D341Med (cell line): ENCODE results near the gene EIF5A.

ENCODE experiments used
- DNase-seq: peaks from one replicate; pipeline ENCODE4 v3.0.0; 2012; ENCODE audit warnings: low spot score

EIF5A gene

GRCh38 chr17:7285679-7286078 lies 21.7 kb upstream of the EIF5A start:
- no peak for DNase-seq

- no peak for DNase-seq
Observed at GRCh38 chr17:7289256-7290032, 18.0 kb upstream of the EIF5A start.

GRCh38 chr17:7290166-7290565 lies 17.3 kb upstream of the EIF5A start:
- DNase-seq = no peak

- DNase-seq = no peak
Observed at GRCh38 chr17:7290685-7291084, 16.7 kb upstream of the EIF5A start.

GRCh38 chr17:7292194-7292593 lies 15.2 kb upstream of the EIF5A start:
- no peak for DNase-seq

GRCh38 chr17:7292729-7293128 lies 14.7 kb upstream of the EIF5A start:
- DNase-seq = no peak

GRCh38 chr17:7293159-7293558 lies 14.3 kb upstream of the EIF5A start:
- no peak for DNase-seq

GRCh38 chr17:7293816-7294613 lies 13.4 kb upstream of the EIF5A start:
- peak; percentile 20 for DNase-seq

- DNase-seq = peak; percentile 76
Observed at GRCh38 chr17:7294614-7295153, 12.7 kb upstream of the EIF5A start, which contains the start of gene YBX2. YBX2 (minus strand) TSS chr17:7294639; CDS start chr17:7294500, 139 bp downstream.

- DNase-seq = peak; percentile 5
Observed at GRCh38 chr17:7295230-7296180, 11.9 kb upstream of the EIF5A start.

GRCh38 chr17:7296189-7296861 lies 11.1 kb upstream of the EIF5A start:
- peak; percentile 89 for DNase-seq

- no peak for DNase-seq
Observed at GRCh38 chr17:7304179-7304578, 3.2 kb upstream of the EIF5A start.

- peak; percentile 41 for DNase-seq
Observed at GRCh38 chr17:7307686-7308624, 527 bp downstream of the EIF5A start.

GRCh38 chr17:7308625-7309433 lies 1.4 kb downstream of the EIF5A start:
- DNase-seq = peak; percentile 54

- DNase-seq = no peak
Observed at GRCh38 chr17:7309628-7310027, 2.2 kb downstream of the EIF5A start.

GRCh38 chr17:7311110-7311705 lies 3.8 kb downstream of the EIF5A start:
- no peak for DNase-seq

- DNase-seq = no peak
Observed at GRCh38 chr17:7312432-7313087, 5.1 kb downstream of the EIF5A start.
